Activated CD4-positive, alpha-beta T cell treated with anti-CD3 and anti-CD28 coated beads for 24 hours (primary cell): Measurements from ENCODE around the gene TAMM41.
"Not testable (repeated sequence)": the region's sequence is repeated elsewhere in the genome, so short reads cannot be mapped to it uniquely, and the experiment has no call there.

Experiments
- DNase-seq, 2 donors: peaks; one replicate each; pipeline ENCODE4 v3.0.0-alpha.2; 2020; ENCODE audit warnings: low read depth in 2 of 2

The TAMM41 gene

GRCh38 chr3:11846281-11847266 is at the start of gene TAMM41:
TAMM41 (minus strand) TSS chr3:11846885; CDS start chr3:11846636, 249 bp downstream.
- peak; percentile 80 to 83 for DNase-seq

GRCh38 chr3:11878837-11879236 is 32.2 kb upstream of the TAMM41 start:
- no peak for DNase-seq

- not testable (repeated sequence) for DNase-seq
Observed at GRCh38 chr3:11874707-11875106, 28.0 kb upstream of the TAMM41 start.

- DNase-seq = not testable (repeated sequence)
Observed at GRCh38 chr3:11863739-11864138, 17.1 kb upstream of the TAMM41 start.

GRCh38 chr3:11862584-11862983 is 15.9 kb upstream of the TAMM41 start:
- not testable (repeated sequence) for DNase-seq

GRCh38 chr3:11862145-11862544 is 15.5 kb upstream of the TAMM41 start:
- not testable (repeated sequence) for DNase-seq

GRCh38 chr3:11860213-11860612 is 13.5 kb upstream of the TAMM41 start:
- DNase-seq = not testable (repeated sequence)

GRCh38 chr3:11853450-11853849 is 6.8 kb upstream of the TAMM41 start:
- DNase-seq = no peak

- no peak for DNase-seq
Observed at GRCh38 chr3:11850003-11850402, 3.3 kb upstream of the TAMM41 start.

- no peak for DNase-seq
Observed at GRCh38 chr3:11847607-11848006, 922 bp upstream of the TAMM41 start.

- DNase-seq = no peak
Observed at GRCh38 chr3:11845651-11846050, 1.0 kb downstream of the TAMM41 start.

- no peak for DNase-seq
Observed at GRCh38 chr3:11844891-11845290, 1.8 kb downstream of the TAMM41 start.

- no peak for DNase-seq
Observed at GRCh38 chr3:11835028-11835639, 11.6 kb downstream of the TAMM41 start.

GRCh38 chr3:11832981-11833905 is 13.4 kb downstream of the TAMM41 start:
- DNase-seq = no peak

- no peak for DNase-seq
Observed at GRCh38 chr3:11829416-11829815, 17.3 kb downstream of the TAMM41 start.

- no peak for DNase-seq
Observed at GRCh38 chr3:11826628-11827265, 19.9 kb downstream of the TAMM41 start.

- no peak for DNase-seq
Observed at GRCh38 chr3:11825301-11825700, 21.4 kb downstream of the TAMM41 start.

- no peak for DNase-seq
Observed at GRCh38 chr3:11820531-11821041, 26.1 kb downstream of the TAMM41 start.

GRCh38 chr3:11819146-11819689 is 27.5 kb downstream of the TAMM41 start:
- no peak for DNase-seq

GRCh38 chr3:11818033-11818432 is 28.7 kb downstream of the TAMM41 start:
- DNase-seq = no peak

GRCh38 chr3:11815111-11815510 is 31.6 kb downstream of the TAMM41 start:
- no peak for DNase-seq
